Thymus (tissue), 11 donors: ENCODE measurements around the gene ARF6. TPM values are rescaled to one million over a fixed set of nuclear protein-coding genes. Genes with fewer than 3 reads are reported as not detected.

Experiments used
- DNase-seq, 9 donors: peaks; one replicate each; pipeline ENCODE4 v3.0.0-alpha.2; 2013; ENCODE audit warnings: low spot score in 9 of 9, low read depth in 6 of 9, missing footprints in 1 of 9
- H3K27ac ChIP-seq, 2 donors: one replicate each; pipeline ENCODE4 v1.5.1; 2013; ENCODE audit warnings: control low read depth in 1 of 2, low read depth in 1 of 2, low read length in 1 of 2, mild to moderate bottlenecking in 1 of 2, moderate library complexity in 1 of 2
- H3K27me3 ChIP-seq, 2 donors: one replicate each; pipeline ENCODE4 v1.5.1; 2013; ENCODE audit warnings: low read length in 1 of 2; ENCODE audit not compliant: control insufficient read depth in 2 of 2, insufficient read depth in 1 of 2
- H3K36me3 ChIP-seq, 2 donors: one replicate each; pipeline ENCODE4 v1.5.1; 2013; ENCODE audit warnings: low read length in 1 of 2, mild to moderate bottlenecking in 1 of 2, moderate library complexity in 1 of 2; ENCODE audit not compliant: control insufficient read depth in 2 of 2, insufficient read depth in 2 of 2
- H3K4me1 ChIP-seq, 2 donors: one replicate each; pipeline ENCODE4 v1.5.1; 2013; ENCODE audit warnings: low read length in 2 of 2; ENCODE audit not compliant: control insufficient read depth in 2 of 2, insufficient read depth in 2 of 2
- H3K4me3 ChIP-seq, 2 donors: one replicate each; pipeline ENCODE4 v1.5.1; 2013; ENCODE audit warnings: low read length in 2 of 2, control low read depth in 1 of 2, mild to moderate bottlenecking in 1 of 2
- H3K9me3 ChIP-seq, 2 donors: one replicate each; pipeline ENCODE4 v1.5.1; 2013; ENCODE audit warnings: low read length in 1 of 2, mild to moderate bottlenecking in 1 of 2; ENCODE audit not compliant: control insufficient read depth in 2 of 2, insufficient read depth in 1 of 2
- WGBS: extraction: QIAGEN DNeasy Blood & Tissue Kit; methylation state at CpG from one replicate; pipeline ENCODE4 v1.1.7; 2013; 5-methylcytosine and 5-hydroxymethylcytosine counted together
- polyA plus RNA-seq: library from polyadenylated mRNA; stranded (reverse); fragments of 200-250 nt; gene quantifications from one replicate; pipeline ENCODE4 v1.2.3, GENCODE V29; 2013
- total RNA-seq: library from RNA; stranded (reverse); fragments of 120-200 nt; gene quantifications from one replicate; pipeline ENCODE4 v1.2.4, GENCODE V29; 2013
- donor health status: healthy.

ARF6 gene
- total and polyA plus RNA-seq, 2 donors, result 34.8 to 72.0 TPM

GRCh38 chr14:49909016-49909415 is 16.1 kb downstream of the ARF6 start:
- no peak for DNase-seq
- 99% methylated on average over 4 of the region's 4 CpGs for WGBS
- Histone ChIP-seq H3K4me1 (no peaks in the 10 kb centered on the region), H3K36me3 (no peaks in the 10 kb centered on the region), H3K9me3 (no peaks in the 10 kb centered on the region), H3K27me3 (no peaks in the 10 kb centered on the region), H3K4me3 (no peak overlapping the region), H3K27ac (no peak overlapping the region)

GRCh38 chr14:49915085-49915484 is 22.2 kb downstream of the ARF6 start:
- H3K4me3 ChIP-seq, result no peak overlapping the region
- H3K27me3 ChIP-seq, result no peaks in the 10 kb centered on the region
- H3K27ac ChIP-seq, result no peak overlapping the region
- no peaks in the 10 kb centered on the region for H3K9me3 ChIP-seq
- no peaks in the 10 kb centered on the region for H3K36me3 ChIP-seq
- peaks cover 0 to 5% of the 10 kb centered on the region in 2 donors for H3K4me1 ChIP-seq
- DNase-seq, result no peak

GRCh38 chr14:49918706-49919105 is 25.8 kb downstream of the ARF6 start:
- Histone ChIP-seq H3K36me3 (no peaks in the 10 kb centered on the region), H3K9me3 (no peaks in the 10 kb centered on the region), H3K27ac (no peak overlapping the region), H3K4me1 (peaks cover 0 to 5% of the 10 kb centered on the region in 2 donors), H3K4me3 (no peak overlapping the region), H3K27me3 (no peaks in the 10 kb centered on the region)
- WGBS, result 98% methylated on average over 2 of the region's 2 CpGs
- DNase-seq, result no peak

- WGBS, result 94% methylated on average over 3 of the region's 3 CpGs
- H3K9me3 ChIP-seq, result no peaks in the 10 kb centered on the region
- DNase-seq, result no peak
- H3K4me1 ChIP-seq, result peaks cover 0 to 5% of the 10 kb centered on the region in 2 donors
- no peaks in the 10 kb centered on the region for H3K27me3 ChIP-seq
- no peak overlapping the region for H3K4me3 ChIP-seq
- H3K27ac ChIP-seq, result no peak overlapping the region
- no peaks in the 10 kb centered on the region for H3K36me3 ChIP-seq
Measured at GRCh38 chr14:49919825-49920659, 27.2 kb downstream of the ARF6 start.

GRCh38 chr14:49920935-49921334 is 28.1 kb downstream of the ARF6 start:
- H3K27me3 ChIP-seq, result no peaks in the 10 kb centered on the region
- H3K9me3 ChIP-seq, result no peaks in the 10 kb centered on the region
- H3K4me3 ChIP-seq, result no peak overlapping the region
- peaks cover 0 to 5% of the 10 kb centered on the region in 2 donors for H3K4me1 ChIP-seq
- DNase-seq, result no peak
- 92% methylated on average over 2 of the region's 2 CpGs for WGBS
- H3K27ac ChIP-seq, result no peak overlapping the region
- no peaks in the 10 kb centered on the region for H3K36me3 ChIP-seq

GRCh38 chr14:49921401-49921800 is 28.5 kb downstream of the ARF6 start:
- no peak overlapping the region for H3K4me3 ChIP-seq
- no peaks in the 10 kb centered on the region for H3K27me3 ChIP-seq
- H3K36me3 ChIP-seq, result no peaks in the 10 kb centered on the region
- no peak overlapping the region for H3K27ac ChIP-seq
- DNase-seq, result no peak
- H3K4me1 ChIP-seq, result peaks cover 0 to 5% of the 10 kb centered on the region in 2 donors
- no peaks in the 10 kb centered on the region for H3K9me3 ChIP-seq
- 100% methylated on average over 1 of the region's 1 CpG for WGBS

GRCh38 chr14:49923442-49923841 is 30.6 kb downstream of the ARF6 start:
- Histone ChIP-seq H3K4me3 (no peak overlapping the region), H3K27ac (no peak overlapping the region), H3K27me3 (no peaks in the 10 kb centered on the region), H3K4me1 (no peaks in the 10 kb centered on the region), H3K9me3 (no peaks in the 10 kb centered on the region), H3K36me3 (no peaks in the 10 kb centered on the region)
- no peak for DNase-seq
- WGBS, result 100% methylated on average over 1 of the region's 1 CpG

GRCh38 chr14:49923881-49924280 is 31.0 kb downstream of the ARF6 start:
- Histone ChIP-seq H3K4me1 (no peaks in the 10 kb centered on the region), H3K27me3 (no peaks in the 10 kb centered on the region), H3K27ac (no peak overlapping the region), H3K4me3 (no peak overlapping the region), H3K36me3 (no peaks in the 10 kb centered on the region), H3K9me3 (no peaks in the 10 kb centered on the region)
- 88% methylated on average over 4 of the region's 4 CpGs for WGBS
- DNase-seq, result no peak

GRCh38 chr14:49924852-49925251 is 32.0 kb downstream of the ARF6 start:
- no peaks in the 10 kb centered on the region for H3K27me3 ChIP-seq
- H3K4me1 ChIP-seq, result no peaks in the 10 kb centered on the region
- H3K36me3 ChIP-seq, result no peaks in the 10 kb centered on the region
- H3K27ac ChIP-seq, result no peak overlapping the region
- no peak for DNase-seq
- WGBS, result 98% methylated on average over 4 of the region's 4 CpGs
- H3K4me3 ChIP-seq, result no peak overlapping the region
- no peaks in the 10 kb centered on the region for H3K9me3 ChIP-seq
